ENCODE measurements around the gene AMFR. TPM values are rescaled to one million over a fixed set of nuclear protein-coding genes. Genes with fewer than 3 reads are reported as not detected.

AMFR gene
- polyA plus RNA-seq, 3 donors, result 28.3 to 68.1 (median 48.9) TPM

DNA sequence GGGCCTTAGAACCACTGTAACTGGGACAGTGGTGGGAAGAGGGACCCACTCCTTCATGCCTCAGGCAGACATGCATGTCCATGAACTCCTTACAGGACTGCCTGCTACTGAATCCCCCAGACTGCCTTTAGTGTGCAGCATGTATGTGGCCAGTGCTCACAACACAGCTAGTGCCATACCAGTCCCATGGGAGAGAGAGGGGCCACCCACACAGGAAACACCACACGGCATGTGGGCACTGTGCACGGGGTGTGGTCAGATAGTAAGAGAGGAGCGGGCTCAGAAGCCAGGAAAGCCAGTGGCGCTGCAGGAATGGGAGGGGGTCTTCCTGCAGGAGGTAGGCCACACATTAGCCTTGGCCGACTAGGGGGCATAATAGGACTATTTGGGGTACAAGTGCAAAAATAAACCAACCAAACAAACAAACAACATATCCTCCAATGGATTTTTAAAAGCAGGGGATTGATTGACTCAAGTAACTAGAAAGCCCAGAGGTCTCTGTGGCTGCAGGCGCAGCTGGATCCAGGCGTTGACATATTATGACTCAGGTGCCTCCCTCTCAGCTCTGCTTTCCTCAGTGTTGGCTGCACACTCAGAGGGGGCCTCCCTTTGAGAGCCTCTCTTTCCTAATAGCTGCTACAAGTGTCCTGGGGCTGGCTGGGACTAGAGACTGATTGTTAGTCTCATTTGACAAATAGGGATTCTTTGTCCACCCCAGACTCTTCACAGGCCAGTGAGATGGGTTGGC, 104.4 kb downstream of the AMFR start:
- WGBS (ENCODE audit: insufficient coverage), result 82% methylated on average over 2 of the region's 7 CpGs
- H3K27me3 Mint-ChIP-seq (ENCODE audit: low read depth in 3 of 3), result peaks cover 6 to 16% (median 12%) of the 10 kb centered on the region in 3 donors

DNA sequence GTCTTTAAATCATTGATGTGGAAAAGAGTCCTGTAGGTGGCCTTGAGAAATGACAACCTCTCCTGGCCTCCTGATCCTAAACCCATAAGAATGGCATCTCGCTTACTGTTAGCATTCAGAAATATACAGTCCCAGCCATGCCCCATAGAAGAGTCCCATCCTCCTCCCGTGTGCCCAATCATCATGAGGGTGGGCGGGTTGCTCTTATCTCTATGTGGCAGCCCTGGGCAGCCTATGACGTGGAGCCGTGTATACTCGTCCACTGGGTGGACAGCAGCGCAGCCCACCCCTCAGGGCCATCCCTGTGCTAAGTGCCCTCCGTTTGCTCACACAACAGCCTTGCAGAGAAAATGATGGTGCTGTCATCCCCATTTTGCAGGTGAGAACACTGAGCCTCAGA, 105.3 kb downstream of the AMFR start:
- Histone ChIP-seq H3K27ac (ENCODE audit: low read depth in 1 of 2, low read length in 2 of 2) (no peak overlapping the region), H3K27me3 (ENCODE audit: control insufficient read depth in 2 of 2, insufficient read depth in 2 of 2, low read length in 2 of 2) (peaks cover 0 to 6% of the 10 kb centered on the region in 2 donors), H2AFZ (ENCODE audit: insufficient read depth, low read depth, low read length, poor library complexity, severe bottlenecking) (no peak overlapping the region), H3K4me3 (replicated peaks in 1 of 3; ENCODE audit: low read depth in 2 of 3, low read length in 3 of 3) (no peak overlapping the region), H3K9ac (ENCODE audit: insufficient read depth, low read length, poor library complexity, severe bottlenecking) (no peak overlapping the region), H3K4me1 (ENCODE audit: control insufficient read depth in 1 of 2, insufficient read depth in 2 of 2, low read length in 2 of 2) (peaks cover 5 to 6% of the 10 kb centered on the region in 2 donors), H4K20me1 (ENCODE audit: insufficient read depth, low read length) (no peaks in the 10 kb centered on the region), H3K9me3 (replicated peaks in 1 of 2; ENCODE audit: control insufficient read depth in 1 of 2, insufficient read depth in 1 of 2, low read length in 2 of 2) (no peaks in the 10 kb centered on the region), H3K4me2 (replicated peaks; ENCODE audit: extremely low read depth, low read length, poor library complexity, severe bottlenecking) (no peak overlapping the region), H3K36me3 (replicated peaks in 1 of 2; ENCODE audit: control insufficient read depth in 1 of 2, insufficient read depth in 2 of 2, low read length in 2 of 2) (no peaks in the 10 kb centered on the region), H3K79me2 (ENCODE audit: insufficient read depth, low read length) (no peaks in the 10 kb centered on the region)
- Mint-ChIP-seq H3K9me3 (peaks cover 0 to 2% (median 0%) of the 10 kb centered on the region in 7 donors), H3K27me3 (ENCODE audit: low read depth in 3 of 3) (peaks cover 4 to 16% (median 12%) of the 10 kb centered on the region in 3 donors), H3K4me3 (no peak overlapping the region), H3K36me3 (no peaks in the 10 kb centered on the region), H3K27ac (no peak overlapping the region), H3K4me1 (peaks cover 8% of the 10 kb centered on the region)
- WGBS (ENCODE audit: insufficient coverage), result 94% methylated on average over 7 of the region's 8 CpGs
- TF ChIP-seq CTCF (IDR thresholded peaks at IDR 0.05), result no peak
- no peak for DNase-seq
- intact Hi-C loops (cut with micrococcal nuclease), result no loop called here

More for the DNA sequence above, 104.4 kb downstream of the AMFR start:
- DNase-seq, result no peak
- Mint-ChIP-seq H3K4me1 (peaks cover 8% of the 10 kb centered on the region), H3K27ac (peak overlapping the region in 1 of 7 donors; percentile 28), H3K4me3 (no peak overlapping the region), H3K9me3 (peaks cover 0 to 2% (median 0%) of the 10 kb centered on the region in 7 donors), H3K36me3 (no peaks in the 10 kb centered on the region)
- no peaks in the 10 kb centered on the region for H4K20me1 ChIP-seq (ENCODE audit: insufficient read depth, low read length)
- H3K4me2 ChIP-seq (replicated peaks; ENCODE audit: extremely low read depth, low read length, poor library complexity, severe bottlenecking), result no peak overlapping the region
- H3K9me3 ChIP-seq (replicated peaks in 1 of 2; ENCODE audit: control insufficient read depth in 1 of 2, insufficient read depth in 1 of 2, low read length in 2 of 2), result no peaks in the 10 kb centered on the region
- intact Hi-C loops (cut with micrococcal nuclease), result no loop called here
- H3K4me1 ChIP-seq (ENCODE audit: control insufficient read depth in 1 of 2, insufficient read depth in 2 of 2, low read length in 2 of 2), result peaks cover 5 to 6% of the 10 kb centered on the region in 2 donors
- H2AFZ ChIP-seq (ENCODE audit: insufficient read depth, low read depth, low read length, poor library complexity, severe bottlenecking), result no peak overlapping the region
- H3K79me2 ChIP-seq (ENCODE audit: insufficient read depth, low read length), result no peaks in the 10 kb centered on the region
- H3K4me3 ChIP-seq (replicated peaks in 1 of 3; ENCODE audit: low read depth in 2 of 3, low read length in 3 of 3), result no peak overlapping the region
- no peaks in the 10 kb centered on the region for H3K36me3 ChIP-seq (replicated peaks in 1 of 2; ENCODE audit: control insufficient read depth in 1 of 2, insufficient read depth in 2 of 2, low read length in 2 of 2)
- H3K27me3 ChIP-seq (ENCODE audit: control insufficient read depth in 2 of 2, insufficient read depth in 2 of 2, low read length in 2 of 2), result peaks cover 0 to 6% of the 10 kb centered on the region in 2 donors
- no peak for TF ChIP-seq CTCF (IDR thresholded peaks at IDR 0.05)
- H3K9ac ChIP-seq (ENCODE audit: insufficient read depth, low read length, poor library complexity, severe bottlenecking), result no peak overlapping the region
- no peak overlapping the region for H3K27ac ChIP-seq (ENCODE audit: low read depth in 1 of 2, low read length in 2 of 2)
